NK-92 (cell line): ENCODE measurements around the gene COMMD1.
"Not testable (repeated sequence)": the region's sequence is repeated elsewhere in the genome, so short reads cannot be mapped to it uniquely, and the experiment has no call there.

Source experiments
- DNase-seq: peaks from one replicate; lab custom pipeline; 2025; ENCODE audit not compliant: unreplicated experiment; lab: John Stamatoyannopoulos, UW

The COMMD1 gene

DNA sequence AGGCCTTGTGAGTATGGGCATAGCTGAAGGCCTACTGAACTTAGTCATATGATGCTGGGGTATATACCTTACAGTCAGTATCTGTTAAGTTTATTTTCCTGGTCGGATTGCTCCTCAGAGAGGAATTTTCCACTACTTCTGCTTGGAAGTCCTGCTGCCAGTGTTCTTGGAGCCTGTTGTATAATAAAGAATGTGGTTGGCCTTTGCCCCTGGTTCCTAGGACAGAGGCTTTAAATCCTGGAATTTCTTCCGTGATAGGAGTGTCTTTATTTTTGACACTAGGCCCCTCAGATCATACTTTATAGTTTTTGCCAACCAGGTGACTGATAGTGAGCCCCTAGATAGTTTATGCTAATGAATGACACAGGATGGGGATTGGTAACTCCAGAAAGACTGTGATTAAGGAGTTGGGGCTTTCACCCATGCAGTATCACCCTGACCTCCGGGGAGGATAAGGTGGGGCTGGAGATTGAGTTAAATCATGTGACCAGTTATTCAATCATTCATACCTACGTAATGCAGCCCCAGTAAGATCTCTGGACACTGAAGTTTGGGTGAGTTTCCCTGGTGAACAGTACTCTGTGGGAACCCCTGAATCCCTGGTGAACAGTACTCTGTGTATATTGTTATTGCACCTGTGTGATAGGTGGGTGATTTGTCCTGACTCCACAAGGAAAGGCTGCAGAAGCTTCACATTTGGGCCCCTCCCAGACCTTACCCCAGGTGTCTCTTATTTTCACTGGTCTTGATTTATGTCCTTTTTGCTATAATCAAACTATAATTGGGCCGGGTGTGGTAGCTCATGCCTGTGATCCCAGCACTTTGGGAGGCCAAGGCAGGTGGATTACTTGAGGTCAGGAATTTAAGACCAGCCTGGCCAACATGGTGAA lies 56.9 kb downstream of the COMMD1 start:
- DNase-seq = no peak

GRCh38 chr2:61966087-61966727 lies 60.7 kb downstream of the COMMD1 start:
- DNase-seq = no peak

DNA sequence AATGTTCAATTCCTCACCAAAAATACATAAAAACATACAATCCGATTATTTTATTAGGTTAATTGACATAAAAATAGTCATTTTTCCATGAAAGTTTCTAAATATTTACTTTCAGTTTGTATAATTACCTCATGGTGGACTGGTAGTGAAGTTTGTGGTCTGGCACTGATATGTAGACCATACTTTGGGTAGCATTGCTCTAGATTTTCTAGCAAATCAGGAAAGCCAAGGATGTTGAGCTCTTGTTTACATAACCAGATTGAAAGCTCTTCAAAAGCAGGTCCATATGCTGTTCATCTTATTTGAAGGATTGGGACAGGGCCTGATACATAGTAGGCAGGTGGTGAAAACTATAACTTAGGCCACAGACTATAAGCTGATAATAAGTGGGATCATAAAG lies 61.8 kb downstream of the COMMD1 start:
- no peak for DNase-seq

DNA sequence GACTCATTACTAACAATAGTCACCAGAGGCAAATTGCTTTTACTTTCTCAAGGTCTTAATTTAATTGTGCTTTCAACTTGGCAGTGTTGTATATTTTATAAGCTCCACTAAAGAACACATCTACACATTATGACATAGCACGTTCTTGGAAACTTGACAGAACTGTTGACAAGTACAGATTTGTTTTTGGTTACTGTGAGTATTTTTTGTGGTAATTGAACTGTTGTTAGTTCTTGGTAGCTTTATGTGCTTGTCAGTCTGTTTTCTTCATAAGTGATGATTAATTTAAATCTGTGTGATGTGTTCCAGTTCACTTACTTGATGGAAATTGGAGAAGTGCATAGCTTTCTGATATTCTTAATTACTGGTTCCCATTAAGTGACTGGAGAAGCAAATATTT lies 63.9 kb downstream of the COMMD1 start:
- DNase-seq = no peak

DNA sequence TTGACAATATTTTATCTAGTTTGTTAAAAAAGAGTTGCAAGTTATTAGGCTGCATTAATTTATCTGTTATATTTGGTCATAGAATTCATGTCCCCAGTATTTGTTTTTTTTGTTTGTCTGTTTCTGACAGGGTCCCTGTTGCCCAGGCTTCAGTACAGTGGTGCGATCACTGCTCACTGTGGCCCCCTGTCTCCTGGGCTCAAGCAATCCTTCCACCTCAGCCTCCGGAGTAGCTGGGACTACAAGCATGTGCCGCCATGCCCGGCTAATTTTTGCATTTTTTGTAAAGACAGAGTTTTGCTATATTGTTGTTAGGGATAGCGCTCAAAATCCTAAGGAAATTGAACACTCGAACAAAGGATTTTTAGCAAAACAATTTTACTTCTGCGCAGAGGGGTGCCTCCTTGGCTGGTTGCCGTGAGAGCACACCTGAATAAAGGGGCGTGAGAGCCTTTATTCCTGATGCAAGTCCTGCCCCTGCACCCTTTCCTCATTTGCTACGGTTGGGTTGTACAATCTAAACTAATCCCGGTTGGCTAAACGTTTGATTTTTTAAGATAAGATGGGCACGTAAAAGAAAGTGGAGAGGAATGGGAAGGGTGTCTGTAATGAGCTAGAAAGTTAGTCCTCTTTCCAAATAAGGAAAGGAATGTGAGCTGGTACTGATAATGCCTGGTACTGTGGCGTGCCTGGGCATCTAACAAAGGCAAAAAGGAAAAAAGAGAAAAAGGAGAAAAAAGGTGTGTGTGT lies 65.5 kb downstream of the COMMD1 start:
- no peak for DNase-seq

GRCh38 chr2:61978522-61978921 lies 73.0 kb downstream of the COMMD1 start:
- DNase-seq = no peak

GRCh38 chr2:61980758-61981157 lies 75.3 kb downstream of the COMMD1 start:
- DNase-seq = no peak

DNA sequence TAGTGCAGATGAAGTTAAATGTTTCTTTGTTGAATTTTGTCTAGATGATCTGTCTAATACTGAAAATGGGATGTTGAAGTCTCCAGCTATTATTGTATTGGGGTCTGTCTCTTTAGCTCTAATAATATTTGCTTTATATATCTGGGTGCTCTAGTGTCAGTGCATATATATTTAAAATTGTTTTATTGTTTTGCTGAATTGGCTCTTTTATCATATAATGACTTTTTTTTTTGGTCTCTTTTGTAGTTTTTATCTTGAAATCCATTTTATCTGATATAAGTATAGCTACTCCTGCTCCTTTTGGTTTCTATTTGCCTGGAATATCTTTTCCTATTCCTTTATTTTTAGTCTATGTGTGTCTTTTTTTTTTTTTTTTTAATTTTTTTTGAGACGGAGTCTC lies 79.2 kb downstream of the COMMD1 start:
- DNase-seq = no peak

GRCh38 chr2:61988462-61989366 lies 83.2 kb downstream of the COMMD1 start:
- DNase-seq = no peak

GRCh38 chr2:61993422-61994024 lies 88.0 kb downstream of the COMMD1 start:
- DNase-seq = no peak

DNA sequence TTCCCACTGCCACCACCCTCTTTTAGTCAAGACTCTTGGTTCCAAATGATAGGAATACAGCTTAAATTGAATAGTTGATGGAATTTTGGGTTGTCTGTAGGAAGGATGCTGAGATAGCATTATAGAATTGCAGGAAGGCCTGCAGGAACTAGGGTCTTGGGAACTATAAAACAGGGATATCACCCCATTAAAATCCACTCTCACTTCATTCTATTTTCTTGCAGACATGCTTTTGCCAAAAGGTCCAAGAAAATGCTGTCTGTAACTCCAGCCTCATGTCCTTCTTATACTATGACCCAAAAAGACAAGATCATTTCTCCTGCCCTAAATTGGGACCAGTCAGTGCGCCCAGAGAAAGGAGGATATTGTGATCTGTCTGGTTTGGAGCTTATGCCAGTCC lies 89.1 kb downstream of the COMMD1 start:
- DNase-seq = no peak

GRCh38 chr2:61995065-61995464 lies 89.6 kb downstream of the COMMD1 start:
- no peak for DNase-seq

DNA sequence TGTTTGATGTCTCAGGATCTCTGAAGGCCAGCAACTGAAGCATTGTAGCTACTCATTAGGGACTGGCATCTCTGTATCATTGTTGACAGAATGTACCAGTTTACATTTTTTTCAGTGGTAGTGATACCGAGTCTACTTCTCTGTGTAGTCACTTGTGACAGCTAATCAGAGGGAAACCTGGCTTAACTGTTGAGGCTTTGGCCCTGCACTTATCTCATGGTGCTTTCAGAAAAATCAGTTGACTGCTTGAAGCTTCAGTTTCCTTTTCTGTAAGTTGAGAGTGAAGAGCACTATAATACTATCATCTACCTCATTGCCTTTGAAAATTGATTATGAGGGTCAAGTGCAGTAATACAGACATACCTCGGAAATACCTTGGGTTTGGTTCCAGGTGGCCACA lies 90.0 kb downstream of the COMMD1 start:
- DNase-seq = no peak

DNA sequence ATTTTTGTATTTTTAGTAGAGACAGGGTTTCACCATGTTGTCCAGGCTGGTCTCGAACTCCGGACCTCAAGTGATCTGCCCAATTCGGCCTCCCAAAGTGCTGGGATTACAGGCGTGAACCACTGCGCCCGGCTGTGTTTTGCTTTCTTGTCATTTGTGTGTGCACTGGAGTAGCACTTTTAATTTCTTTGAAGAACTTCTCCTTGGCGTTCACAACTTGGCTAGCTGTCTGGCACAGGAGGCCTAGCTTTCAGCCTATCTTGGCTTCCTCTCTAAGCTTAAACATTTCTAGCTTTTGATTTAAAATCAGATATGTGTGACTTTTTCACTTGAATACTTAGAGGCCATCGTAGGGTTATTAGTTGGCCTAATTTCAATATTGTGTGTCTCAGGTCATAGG lies 93.0 kb downstream of the COMMD1 start:
- no peak for DNase-seq

DNA sequence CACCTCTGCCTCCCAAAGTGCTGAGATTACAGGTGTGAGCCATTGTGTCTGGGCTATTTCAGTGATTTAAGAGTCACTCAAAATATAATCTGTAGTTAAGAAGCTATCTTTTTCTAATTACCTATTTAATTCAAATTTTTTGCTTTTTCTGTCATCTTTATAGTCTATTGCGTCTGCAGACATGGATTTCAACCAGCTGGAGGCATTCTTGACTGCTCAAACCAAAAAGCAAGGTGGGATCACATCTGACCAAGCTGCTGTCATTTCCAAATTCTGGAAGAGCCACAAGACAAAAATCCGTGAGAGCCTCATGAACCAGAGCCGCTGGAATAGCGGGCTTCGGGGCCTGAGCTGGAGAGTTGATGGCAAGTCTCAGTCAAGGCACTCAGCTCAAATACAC lies 95.1 kb downstream of the COMMD1 start:
- DNase-seq = no peak

- DNase-seq = no peak
Observed at GRCh38 chr2:62001431-62001830, 96.0 kb downstream of the COMMD1 start.

GRCh38 chr2:62004428-62004827 lies 99.0 kb downstream of the COMMD1 start:
- DNase-seq = not testable (repeated sequence)

- no peak for DNase-seq
Observed at GRCh38 chr2:62007555-62007954, 102.1 kb downstream of the COMMD1 start.

- DNase-seq = no peak
Observed at GRCh38 chr2:62010632-62011256, 105.3 kb downstream of the COMMD1 start.

- no peak for DNase-seq
Observed at GRCh38 chr2:62013641-62014040, 108.2 kb downstream of the COMMD1 start.
